Hepatocyte (in vitro differentiated cells): ENCODE measurements around the gene PODXL2.

Experiments
- EZH2 ChIP-seq: fragments of 200-600 bp; sonication (generic); IDR thresholded peaks from 2 replicates; pipeline ENCODE4 v1.6.1; 2016; ENCODE audit warnings: antibody characterized with exemption, mild to moderate bottlenecking, borderline replicate concordance
- TF ChIP-seq, protein P1 (sequence below): fragments of 200-600 bp; sonication (generic); IDR thresholded peaks from 2 replicates; pipeline ENCODE4 v1.5.1; 2016; ENCODE audit warnings: antibody characterized with exemption, mild to moderate bottlenecking; ENCODE audit not compliant: poor library complexity

DNA sequence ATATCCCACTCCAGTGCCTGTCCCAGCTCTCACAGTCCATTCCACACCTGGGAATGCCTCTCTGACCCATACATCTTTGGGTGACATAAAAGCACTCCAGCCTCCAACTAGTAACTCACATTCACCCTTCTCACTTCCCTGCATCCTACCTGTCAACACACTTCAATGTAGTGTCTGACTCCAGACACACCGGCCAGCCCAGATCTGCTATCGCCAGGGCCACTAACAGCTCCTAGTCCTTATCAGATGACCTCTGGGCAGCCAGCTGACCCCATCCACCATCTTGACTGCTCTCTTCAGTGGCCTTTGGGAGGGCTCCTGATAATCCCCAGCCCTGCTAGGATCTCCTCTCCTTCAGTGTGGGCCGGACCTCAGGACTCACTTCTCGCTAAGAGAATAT, 33.7 kb upstream of the PODXL2 start:
- TF ChIP-seq EZH2: no peak
- TF ChIP-seq, protein P1, sequence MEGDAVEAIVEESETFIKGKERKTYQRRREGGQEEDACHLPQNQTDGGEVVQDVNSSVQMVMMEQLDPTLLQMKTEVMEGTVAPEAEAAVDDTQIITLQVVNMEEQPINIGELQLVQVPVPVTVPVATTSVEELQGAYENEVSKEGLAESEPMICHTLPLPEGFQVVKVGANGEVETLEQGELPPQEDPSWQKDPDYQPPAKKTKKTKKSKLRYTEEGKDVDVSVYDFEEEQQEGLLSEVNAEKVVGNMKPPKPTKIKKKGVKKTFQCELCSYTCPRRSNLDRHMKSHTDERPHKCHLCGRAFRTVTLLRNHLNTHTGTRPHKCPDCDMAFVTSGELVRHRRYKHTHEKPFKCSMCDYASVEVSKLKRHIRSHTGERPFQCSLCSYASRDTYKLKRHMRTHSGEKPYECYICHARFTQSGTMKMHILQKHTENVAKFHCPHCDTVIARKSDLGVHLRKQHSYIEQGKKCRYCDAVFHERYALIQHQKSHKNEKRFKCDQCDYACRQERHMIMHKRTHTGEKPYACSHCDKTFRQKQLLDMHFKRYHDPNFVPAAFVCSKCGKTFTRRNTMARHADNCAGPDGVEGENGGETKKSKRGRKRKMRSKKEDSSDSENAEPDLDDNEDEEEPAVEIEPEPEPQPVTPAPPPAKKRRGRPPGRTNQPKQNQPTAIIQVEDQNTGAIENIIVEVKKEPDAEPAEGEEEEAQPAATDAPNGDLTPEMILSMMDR: no peak
